ENCODE measurements around the gene DOCK6. TPM values are rescaled to one million over a fixed set of nuclear protein-coding genes. Genes with fewer than 3 reads are reported as not detected.

The DOCK6 gene
- polyA plus RNA-seq, 1 donor (not counting 4 experiments of a cell fraction or from before 2014, with no cell fraction given) = 9.1 TPM

DNA sequence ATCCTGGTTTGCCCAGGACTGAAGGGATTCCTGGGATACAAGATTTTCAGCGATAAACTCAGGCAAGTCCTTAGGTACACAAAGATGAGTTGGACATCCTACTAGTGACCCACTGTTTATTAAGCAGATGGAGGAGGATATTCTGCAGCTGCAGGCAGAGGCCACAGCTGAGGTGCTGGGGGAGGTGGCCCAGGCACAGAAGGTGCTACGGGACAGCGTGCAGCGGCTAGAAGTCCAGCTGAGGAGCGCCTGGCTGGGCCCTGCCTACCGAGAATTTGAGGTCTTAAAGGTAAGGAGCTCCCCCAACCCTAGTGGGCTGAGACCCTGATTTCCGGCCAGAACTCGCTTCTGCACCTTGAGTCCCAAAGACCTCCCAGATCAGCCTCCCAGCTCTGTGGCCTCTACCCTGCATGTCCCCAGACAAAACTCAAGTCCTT is 22.3 kb downstream of the DOCK6 start:
- dilution Hi-C loops (cut with MboI; ENCODE audit: extremely low pct_ligation_motif_present, low sequenced_read_pairs) = no loop called here
- Histone ChIP-seq H3K27ac (ENCODE audit: control insufficient read depth, insufficient read depth, low read length) (no peak overlapping the region), H3K9me1 (ENCODE audit: control insufficient read depth, extremely low read depth, insufficient read depth, low read length) (no peaks in the 10 kb centered on the region), H3K27me3 (ENCODE audit: control insufficient read depth, extremely low read depth, insufficient read depth, low read length) (no peaks in the 10 kb centered on the region), H3K9ac (ENCODE audit: control insufficient read depth, extremely low read depth, insufficient read depth, low read length) (no peak overlapping the region), H3K4me1 (ENCODE audit: control insufficient read depth, extremely low read depth, insufficient read depth, low read length) (no peaks in the 10 kb centered on the region), H3K9me3 (ENCODE audit: control insufficient read depth, low read depth, low read length) (no peaks in the 10 kb centered on the region), H3K4me3 (ENCODE audit: control insufficient read depth in 2 of 3, extremely low read depth in 1 of 3, insufficient read depth in 2 of 3, low read depth in 1 of 3, low read length in 3 of 3) (no peak overlapping the region), H2AFZ (ENCODE audit: control insufficient read depth, low read length) (no peak overlapping the region), H3K4me2 (ENCODE audit: control insufficient read depth, extremely low read depth, insufficient read depth, low read depth, low read length) (no peak overlapping the region), H3K79me2 (ENCODE audit: control insufficient read depth, insufficient read depth, low read length) (no peaks in the 10 kb centered on the region), H3K36me3 (ENCODE audit: control insufficient read depth in 2 of 2, extremely low read depth in 1 of 2, insufficient read depth in 2 of 2, low read length in 2 of 2) (peaks cover 17 to 34% of the 10 kb centered on the region in 2 experiments), H4K20me1 (ENCODE audit: control insufficient read depth, extremely low read depth, insufficient read depth, low read length) (no peaks in the 10 kb centered on the region)
- FAIRE-seq (no peak), DNase-seq (ENCODE audit: low read depth, low spot score) (no peak)
- TF ChIP-seq, protein P1, sequence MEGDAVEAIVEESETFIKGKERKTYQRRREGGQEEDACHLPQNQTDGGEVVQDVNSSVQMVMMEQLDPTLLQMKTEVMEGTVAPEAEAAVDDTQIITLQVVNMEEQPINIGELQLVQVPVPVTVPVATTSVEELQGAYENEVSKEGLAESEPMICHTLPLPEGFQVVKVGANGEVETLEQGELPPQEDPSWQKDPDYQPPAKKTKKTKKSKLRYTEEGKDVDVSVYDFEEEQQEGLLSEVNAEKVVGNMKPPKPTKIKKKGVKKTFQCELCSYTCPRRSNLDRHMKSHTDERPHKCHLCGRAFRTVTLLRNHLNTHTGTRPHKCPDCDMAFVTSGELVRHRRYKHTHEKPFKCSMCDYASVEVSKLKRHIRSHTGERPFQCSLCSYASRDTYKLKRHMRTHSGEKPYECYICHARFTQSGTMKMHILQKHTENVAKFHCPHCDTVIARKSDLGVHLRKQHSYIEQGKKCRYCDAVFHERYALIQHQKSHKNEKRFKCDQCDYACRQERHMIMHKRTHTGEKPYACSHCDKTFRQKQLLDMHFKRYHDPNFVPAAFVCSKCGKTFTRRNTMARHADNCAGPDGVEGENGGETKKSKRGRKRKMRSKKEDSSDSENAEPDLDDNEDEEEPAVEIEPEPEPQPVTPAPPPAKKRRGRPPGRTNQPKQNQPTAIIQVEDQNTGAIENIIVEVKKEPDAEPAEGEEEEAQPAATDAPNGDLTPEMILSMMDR (optimal IDR thresholded peaks at IDR 0.05 in 1 of 3, IDR thresholded peaks at IDR 0.05 in 1 of 3, conservative IDR thresholded peaks at IDR 0.05 in 1 of 3; ENCODE audit: extremely low read depth in 1 of 3, insufficient read depth in 2 of 3, low read length in 3 of 3) = no peak
- no peak for TF ChIP-seq EZH2 (IDR thresholded peaks at IDR 0.05; ENCODE audit: low read length)

DNA sequence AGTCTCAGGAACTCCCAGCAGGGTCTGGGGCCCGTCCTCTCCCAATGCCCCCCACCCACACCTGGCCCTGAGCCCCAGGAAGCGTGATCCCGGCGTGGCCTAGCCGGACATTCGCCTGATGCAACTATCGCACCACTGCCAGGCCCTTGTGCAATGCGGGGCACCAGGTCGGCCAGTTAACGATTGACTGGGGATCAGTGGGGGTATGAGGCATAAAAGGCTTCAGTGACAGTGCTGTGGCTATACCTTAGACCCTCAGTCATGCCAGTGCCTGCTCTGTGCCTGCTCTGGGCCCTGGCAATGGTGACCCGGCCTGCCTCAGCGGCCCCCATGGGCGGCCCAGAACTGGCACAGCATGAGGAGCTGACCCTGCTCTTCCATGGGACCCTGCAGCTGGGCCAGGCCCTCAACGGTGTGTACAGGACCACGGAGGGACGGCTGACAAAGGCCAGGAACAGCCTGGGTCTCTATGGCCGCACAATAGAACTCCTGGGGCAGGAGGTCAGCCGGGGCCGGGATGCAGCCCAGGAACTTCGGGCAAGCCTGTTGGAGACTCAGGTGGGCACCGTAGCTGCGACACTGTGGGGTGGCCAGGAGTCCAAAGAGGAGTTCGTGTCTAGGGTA is 22.8 kb downstream of the DOCK6 start, which contains the start of gene ANGPTL8:
Gene ANGPTL8 (plus strand): TSS at position 243 of the 624 bp plus-strand sequence. CDS start 19 bp downstream, at position 262.
- Histone ChIP-seq H2AFZ (ENCODE audit: control insufficient read depth, low read length) (no peak within 1 kb of the TSS), H3K4me3 (ENCODE audit: control insufficient read depth in 2 of 3, extremely low read depth in 1 of 3, insufficient read depth in 2 of 3, low read depth in 1 of 3, low read length in 3 of 3) (no peak within 1 kb of the TSS), H3K9me1 (ENCODE audit: control insufficient read depth, extremely low read depth, insufficient read depth, low read length) (no peaks in the 10 kb centered on the region), H3K79me2 (ENCODE audit: control insufficient read depth, insufficient read depth, low read length) (no peaks in the 10 kb centered on the region), H4K20me1 (ENCODE audit: control insufficient read depth, extremely low read depth, insufficient read depth, low read length) (no peaks in the 10 kb centered on the region), H3K27me3 (ENCODE audit: control insufficient read depth, extremely low read depth, insufficient read depth, low read length) (no peaks in the 10 kb centered on the region), H3K36me3 (ENCODE audit: control insufficient read depth in 2 of 2, extremely low read depth in 1 of 2, insufficient read depth in 2 of 2, low read length in 2 of 2) (peaks cover 13 to 34% of the 10 kb centered on the region in 2 experiments), H3K4me2 (ENCODE audit: control insufficient read depth, extremely low read depth, insufficient read depth, low read depth, low read length) (no peak within 1 kb of the TSS), H3K9me3 (ENCODE audit: control insufficient read depth, low read depth, low read length) (no peaks in the 10 kb centered on the region), H3K27ac (ENCODE audit: control insufficient read depth, insufficient read depth, low read length) (no peak within 1 kb of the TSS), H3K9ac (ENCODE audit: control insufficient read depth, extremely low read depth, insufficient read depth, low read length) (no peak within 1 kb of the TSS), H3K4me1 (ENCODE audit: control insufficient read depth, extremely low read depth, insufficient read depth, low read length) (no peaks in the 10 kb centered on the region)
- TF ChIP-seq, protein P1 (optimal IDR thresholded peaks at IDR 0.05 in 1 of 3, IDR thresholded peaks at IDR 0.05 in 1 of 3, conservative IDR thresholded peaks at IDR 0.05 in 1 of 3; ENCODE audit: extremely low read depth in 1 of 3, insufficient read depth in 2 of 3, low read length in 3 of 3) = no peak
- no peak for TF ChIP-seq EZH2 (IDR thresholded peaks at IDR 0.05; ENCODE audit: low read length)
- FAIRE-seq (no peak), DNase-seq (ENCODE audit: low read depth, low spot score) (no peak)
- dilution Hi-C loops (cut with MboI; ENCODE audit: extremely low pct_ligation_motif_present, low sequenced_read_pairs) = no loop called here

Data from keratinocyte (primary cell).